ENCODE results near the gene KCTD8.

GRCh38 chr4:44438687-44439086 is 9.9 kb downstream of the KCTD8 start:
- TF ChIP-seq CTCF (IDR thresholded peaks at IDR 0.05; ENCODE audit: insufficient read depth, low read depth, low read length) (no peak), EZH2 (IDR thresholded peaks at IDR 0.05; ENCODE audit: insufficient read depth, low read length) (no peak)
